Ishikawa (cell line): ENCODE measurements around the gene CD177.

Experiments used
- CEBPB ChIP-seq: IDR thresholded peaks from 2 replicates; pipeline ENCODE4 v1.6.1; 2012
- CREB1 ChIP-seq: IDR thresholded peaks from 2 replicates; pipeline ENCODE4 v1.6.1; 2012; ENCODE audit warnings: low read depth
- EGR1 ChIP-seq: IDR thresholded peaks from 2 replicates; pipeline ENCODE4 v1.6.1; 2012
- EP300 ChIP-seq: IDR thresholded peaks from 2 replicates; pipeline ENCODE4 v1.6.1; 2012; ENCODE audit warnings: borderline replicate concordance
- FOXM1 ChIP-seq: IDR thresholded peaks from 2 replicates; pipeline ENCODE4 v1.6.1; 2012; ENCODE audit warnings: low read depth, borderline replicate concordance
- MAX ChIP-seq: IDR thresholded peaks from 2 replicates; pipeline ENCODE4 v1.6.1; 2012
- NFIC ChIP-seq: IDR thresholded peaks from 2 replicates; pipeline ENCODE4 v1.6.1; 2012
- RAD21 ChIP-seq: IDR thresholded peaks from 2 replicates; pipeline ENCODE4 v1.6.1; 2012; ENCODE audit warnings: low read depth
- TAF1 ChIP-seq: IDR thresholded peaks from 2 replicates; pipeline ENCODE4 v1.6.1; 2012; ENCODE audit warnings: low read depth, mild to moderate bottlenecking
- TCF12 ChIP-seq: IDR thresholded peaks from 2 replicates; pipeline ENCODE4 v1.6.1; 2012; ENCODE audit warnings: low read depth
- TEAD4 ChIP-seq: IDR thresholded peaks from 2 replicates; pipeline ENCODE4 v1.6.1; 2012
- YY1 ChIP-seq: IDR thresholded peaks from 2 replicates; pipeline ENCODE4 v1.6.1; 2012; ENCODE audit warnings: low read depth
- ZBTB7A ChIP-seq: IDR thresholded peaks from 2 replicates; pipeline ENCODE4 v1.6.1; 2012; ENCODE audit warnings: low read depth
- TF ChIP-seq, protein P1 (sequence below): IDR thresholded peaks from 2 replicates; pipeline ENCODE4 v1.6.1; 2012; ENCODE audit warnings: low read depth, mild to moderate bottlenecking
- TF ChIP-seq, protein P2 (sequence below): IDR thresholded peaks from 2 replicates; pipeline ENCODE4 v1.6.1; 2012

CD177 gene

DNA sequence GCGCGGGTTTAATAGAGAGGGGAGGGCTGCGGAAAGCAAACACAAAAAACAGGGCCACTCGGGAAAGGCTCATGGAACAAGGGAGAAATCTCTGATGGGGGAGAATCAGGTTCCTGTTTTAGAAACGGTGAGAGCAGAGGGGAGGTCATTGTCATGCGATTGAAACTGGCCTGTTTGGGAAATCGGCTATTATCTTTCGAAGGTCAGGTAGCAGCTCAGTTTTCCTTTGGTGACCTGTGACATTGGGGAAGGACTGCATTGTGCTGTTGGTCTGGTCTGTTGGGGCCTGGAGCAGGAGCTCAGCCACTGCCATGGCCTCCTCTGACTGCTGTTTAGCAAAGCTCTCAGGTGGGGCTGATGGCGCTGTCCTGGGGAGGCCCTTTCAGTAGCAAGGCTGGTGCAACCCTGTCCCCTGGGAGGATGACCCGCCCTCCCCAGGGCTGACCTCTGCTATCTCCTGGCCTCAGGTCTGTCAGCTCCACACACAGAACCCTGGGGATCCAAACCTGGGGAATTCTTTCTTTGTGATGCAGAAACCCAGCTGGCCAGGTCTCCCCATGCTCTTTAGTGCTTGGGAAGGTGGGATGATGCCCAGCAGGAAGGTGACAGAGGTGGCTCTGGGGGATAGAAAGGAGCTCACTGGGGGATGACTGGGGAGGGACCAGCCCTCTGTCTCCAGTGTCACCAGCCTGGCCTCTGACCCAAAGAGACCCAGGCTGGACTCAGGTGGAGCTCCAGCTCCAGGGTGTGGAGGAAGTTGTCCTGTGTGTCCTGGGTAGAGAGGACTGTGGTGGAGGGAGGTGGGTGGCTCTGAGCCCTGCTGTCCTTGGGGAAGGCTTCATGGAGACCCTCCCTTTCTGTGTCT lies 21.2 kb upstream of the CD177 start:
- TF ChIP-seq, protein P1, sequence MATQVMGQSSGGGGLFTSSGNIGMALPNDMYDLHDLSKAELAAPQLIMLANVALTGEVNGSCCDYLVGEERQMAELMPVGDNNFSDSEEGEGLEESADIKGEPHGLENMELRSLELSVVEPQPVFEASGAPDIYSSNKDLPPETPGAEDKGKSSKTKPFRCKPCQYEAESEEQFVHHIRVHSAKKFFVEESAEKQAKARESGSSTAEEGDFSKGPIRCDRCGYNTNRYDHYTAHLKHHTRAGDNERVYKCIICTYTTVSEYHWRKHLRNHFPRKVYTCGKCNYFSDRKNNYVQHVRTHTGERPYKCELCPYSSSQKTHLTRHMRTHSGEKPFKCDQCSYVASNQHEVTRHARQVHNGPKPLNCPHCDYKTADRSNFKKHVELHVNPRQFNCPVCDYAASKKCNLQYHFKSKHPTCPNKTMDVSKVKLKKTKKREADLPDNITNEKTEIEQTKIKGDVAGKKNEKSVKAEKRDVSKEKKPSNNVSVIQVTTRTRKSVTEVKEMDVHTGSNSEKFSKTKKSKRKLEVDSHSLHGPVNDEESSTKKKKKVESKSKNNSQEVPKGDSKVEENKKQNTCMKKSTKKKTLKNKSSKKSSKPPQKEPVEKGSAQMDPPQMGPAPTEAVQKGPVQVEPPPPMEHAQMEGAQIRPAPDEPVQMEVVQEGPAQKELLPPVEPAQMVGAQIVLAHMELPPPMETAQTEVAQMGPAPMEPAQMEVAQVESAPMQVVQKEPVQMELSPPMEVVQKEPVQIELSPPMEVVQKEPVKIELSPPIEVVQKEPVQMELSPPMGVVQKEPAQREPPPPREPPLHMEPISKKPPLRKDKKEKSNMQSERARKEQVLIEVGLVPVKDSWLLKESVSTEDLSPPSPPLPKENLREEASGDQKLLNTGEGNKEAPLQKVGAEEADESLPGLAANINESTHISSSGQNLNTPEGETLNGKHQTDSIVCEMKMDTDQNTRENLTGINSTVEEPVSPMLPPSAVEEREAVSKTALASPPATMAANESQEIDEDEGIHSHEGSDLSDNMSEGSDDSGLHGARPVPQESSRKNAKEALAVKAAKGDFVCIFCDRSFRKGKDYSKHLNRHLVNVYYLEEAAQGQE = no peak
- TF ChIP-seq CREB1 (no peak), EP300 (no peak), CEBPB (no peak)

- no peak for TF ChIP-seq NFIC
- TF ChIP-seq EGR1 = no peak
- TF ChIP-seq, protein P1 = no peak
- no peak for TF ChIP-seq CEBPB
- no peak for TF ChIP-seq RAD21
- no peak for TF ChIP-seq ZBTB7A
Measured at GRCh38 chr19:43337737-43338136, 15.7 kb upstream of the CD177 start.

- TF ChIP-seq TEAD4 (no peak), MAX (no peak), FOXM1 (no peak), TAF1 (no peak), NFIC (no peak), EP300 (no peak), YY1 (no peak), TCF12 (no peak), CREB1 (no peak), EGR1 (no peak), CEBPB (no peak), RAD21 (no peak), ZBTB7A (no peak)
- TF ChIP-seq, protein P1 = no peak
- TF ChIP-seq, protein P2, sequence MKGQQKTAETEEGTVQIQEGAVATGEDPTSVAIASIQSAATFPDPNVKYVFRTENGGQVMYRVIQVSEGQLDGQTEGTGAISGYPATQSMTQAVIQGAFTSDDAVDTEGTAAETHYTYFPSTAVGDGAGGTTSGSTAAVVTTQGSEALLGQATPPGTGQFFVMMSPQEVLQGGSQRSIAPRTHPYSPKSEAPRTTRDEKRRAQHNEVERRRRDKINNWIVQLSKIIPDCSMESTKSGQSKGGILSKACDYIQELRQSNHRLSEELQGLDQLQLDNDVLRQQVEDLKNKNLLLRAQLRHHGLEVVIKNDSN = no peak
Measured at GRCh38 chr19:43338530-43338929, 15.0 kb upstream of the CD177 start.

- peak; percentile 70 for TF ChIP-seq NFIC
- TF ChIP-seq CEBPB = peak; percentile 48; the same call in 1 of the 2 replicates
- TF ChIP-seq TEAD4 = peak; percentile 50; the same call in 1 of the 2 replicates
Measured at GRCh38 chr19:43342104-43342503, 11.4 kb upstream of the CD177 start.

GRCh38 chr19:43351998-43352746 lies 1.3 kb upstream of the CD177 start:
- no peak for TF ChIP-seq CREB1
- no peak for TF ChIP-seq CEBPB
- no peak for TF ChIP-seq TCF12
- TF ChIP-seq YY1 = no peak
- TF ChIP-seq MAX = no peak
- TF ChIP-seq, protein P2 = no peak
- no peak for TF ChIP-seq TAF1
- TF ChIP-seq EP300 = no peak
- TF ChIP-seq NFIC = no peak
- no peak for TF ChIP-seq RAD21
- no peak for TF ChIP-seq TEAD4
- TF ChIP-seq FOXM1 = no peak
- TF ChIP-seq ZBTB7A = no peak
- no peak for TF ChIP-seq EGR1
